HFFc6 (cell line): Measurements from ENCODE around the gene RPP30. TPM values are rescaled to one million over a fixed set of nuclear protein-coding genes. Genes with fewer than 3 reads are reported as not detected.

Experiments
- DNase-seq: peaks from one replicate; pipeline ENCODE4 v3.0.0-alpha.2; 2018
- H3K27ac Mint-ChIP-seq: 2 replicates; pipeline ENCODE4 v1.8.0; 2020; ENCODE audit warnings: mild to moderate bottlenecking, mixed read lengths
- H3K27me3 Mint-ChIP-seq: 2 replicates; pipeline ENCODE4 v1.8.0; 2021; ENCODE audit warnings: mild to moderate bottlenecking, moderate library complexity, mixed read lengths; ENCODE audit not compliant: insufficient read depth
- H3K36me3 Mint-ChIP-seq: 2 replicates; pipeline ENCODE4 v1.8.0; 2021; ENCODE audit warnings: low read depth, mixed read lengths
- H3K4me1 Mint-ChIP-seq: 2 replicates; pipeline ENCODE4 v1.8.0; 2020; ENCODE audit warnings: low read depth, mixed read lengths
- H3K4me3 Mint-ChIP-seq: 2 replicates; pipeline ENCODE4 v1.8.0; 2020; ENCODE audit warnings: mild to moderate bottlenecking, moderate library complexity, mixed read lengths
- H3K9me3 Mint-ChIP-seq: 2 replicates; pipeline ENCODE4 v1.8.0; 2020; ENCODE audit warnings: mild to moderate bottlenecking, mixed read lengths
- total RNA-seq, 6 experiments: library from RNA; stranded (reverse); fragmentation: NEBNext Ultra II Directional; extraction: Animal tissue kit (Norgen Biotek cat#: 25700); gene quantifications; 2 replicates in 1 of 6; 3 replicates in 5 of 6; pipeline ENCODE4 v1.2.3, GENCODE V29; 2021
- TF ChIP-seq, protein P1 (sequence below): fragments of 200-600 bp; sonication (generic); IDR thresholded peaks from 2 replicates; pipeline ENCODE4 v1.5.0; 2021; ENCODE audit warnings: antibody characterized with exemption, mild to moderate bottlenecking

Gene RPP30
- total RNA-seq, 6 experiments from 2014 or later, result 31.2 to 48.3 (median 42.4) TPM

DNA sequence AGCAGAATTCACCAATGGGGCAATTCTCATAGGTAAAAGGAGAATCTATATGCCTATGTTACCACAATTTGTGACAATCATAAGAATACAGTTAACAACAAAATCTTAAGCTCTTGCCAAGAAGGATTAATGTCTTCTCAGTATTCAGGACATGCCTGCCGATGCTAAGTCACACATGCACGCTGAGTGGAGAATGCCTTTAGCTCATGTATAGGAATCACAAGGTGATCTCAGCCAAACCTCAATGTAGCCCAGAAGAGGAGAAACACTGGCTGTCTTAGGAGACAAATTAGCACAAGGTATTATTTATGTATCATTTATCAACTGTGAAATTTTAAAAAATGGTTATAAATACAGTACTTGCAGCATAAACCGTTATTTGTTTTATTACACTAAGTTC is 16.6 kb upstream of the RPP30 start:
- H3K27me3 Mint-ChIP-seq, result peaks cover 12% of the 10 kb centered on the region; the same call in 1 of the 2 replicates
- peaks cover 22% of the 10 kb centered on the region for H3K36me3 Mint-ChIP-seq
- H3K4me3 Mint-ChIP-seq, result no peak overlapping the region
- H3K4me1 Mint-ChIP-seq, result peaks cover 29% of the 10 kb centered on the region
- no peak for DNase-seq
- TF ChIP-seq, protein P1, sequence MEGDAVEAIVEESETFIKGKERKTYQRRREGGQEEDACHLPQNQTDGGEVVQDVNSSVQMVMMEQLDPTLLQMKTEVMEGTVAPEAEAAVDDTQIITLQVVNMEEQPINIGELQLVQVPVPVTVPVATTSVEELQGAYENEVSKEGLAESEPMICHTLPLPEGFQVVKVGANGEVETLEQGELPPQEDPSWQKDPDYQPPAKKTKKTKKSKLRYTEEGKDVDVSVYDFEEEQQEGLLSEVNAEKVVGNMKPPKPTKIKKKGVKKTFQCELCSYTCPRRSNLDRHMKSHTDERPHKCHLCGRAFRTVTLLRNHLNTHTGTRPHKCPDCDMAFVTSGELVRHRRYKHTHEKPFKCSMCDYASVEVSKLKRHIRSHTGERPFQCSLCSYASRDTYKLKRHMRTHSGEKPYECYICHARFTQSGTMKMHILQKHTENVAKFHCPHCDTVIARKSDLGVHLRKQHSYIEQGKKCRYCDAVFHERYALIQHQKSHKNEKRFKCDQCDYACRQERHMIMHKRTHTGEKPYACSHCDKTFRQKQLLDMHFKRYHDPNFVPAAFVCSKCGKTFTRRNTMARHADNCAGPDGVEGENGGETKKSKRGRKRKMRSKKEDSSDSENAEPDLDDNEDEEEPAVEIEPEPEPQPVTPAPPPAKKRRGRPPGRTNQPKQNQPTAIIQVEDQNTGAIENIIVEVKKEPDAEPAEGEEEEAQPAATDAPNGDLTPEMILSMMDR, result no peak
- peaks cover 20% of the 10 kb centered on the region for H3K9me3 Mint-ChIP-seq
- no peak overlapping the region for H3K27ac Mint-ChIP-seq

DNA sequence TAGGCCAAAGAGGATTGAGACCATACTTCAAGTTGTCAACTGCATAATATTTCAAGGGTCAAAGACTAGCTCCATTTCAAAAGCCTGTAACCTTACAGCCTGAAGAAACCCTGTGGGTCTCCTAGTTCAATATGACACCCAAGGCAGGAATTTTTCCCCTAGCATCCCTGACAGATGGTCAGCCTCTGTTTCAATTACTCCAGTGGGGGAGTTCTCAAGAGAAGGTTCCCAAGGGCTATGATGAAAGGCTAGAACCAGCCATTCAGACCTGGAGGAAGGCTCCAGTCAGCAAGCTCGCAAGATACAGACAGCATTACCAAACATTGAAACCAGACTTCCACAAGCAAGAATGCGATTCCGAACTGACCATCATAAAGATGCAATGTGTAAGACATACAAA is 15.5 kb upstream of the RPP30 start:
- Mint-ChIP-seq H3K4me1 (peaks cover 22% of the 10 kb centered on the region), H3K4me3 (no peak overlapping the region), H3K36me3 (peaks cover 10% of the 10 kb centered on the region), H3K9me3 (peaks cover 8% of the 10 kb centered on the region), H3K27ac (no peak overlapping the region), H3K27me3 (peaks cover 12% of the 10 kb centered on the region; the same call in 1 of the 2 replicates)
- TF ChIP-seq, protein P1, result no peak
- no peak for DNase-seq

DNA sequence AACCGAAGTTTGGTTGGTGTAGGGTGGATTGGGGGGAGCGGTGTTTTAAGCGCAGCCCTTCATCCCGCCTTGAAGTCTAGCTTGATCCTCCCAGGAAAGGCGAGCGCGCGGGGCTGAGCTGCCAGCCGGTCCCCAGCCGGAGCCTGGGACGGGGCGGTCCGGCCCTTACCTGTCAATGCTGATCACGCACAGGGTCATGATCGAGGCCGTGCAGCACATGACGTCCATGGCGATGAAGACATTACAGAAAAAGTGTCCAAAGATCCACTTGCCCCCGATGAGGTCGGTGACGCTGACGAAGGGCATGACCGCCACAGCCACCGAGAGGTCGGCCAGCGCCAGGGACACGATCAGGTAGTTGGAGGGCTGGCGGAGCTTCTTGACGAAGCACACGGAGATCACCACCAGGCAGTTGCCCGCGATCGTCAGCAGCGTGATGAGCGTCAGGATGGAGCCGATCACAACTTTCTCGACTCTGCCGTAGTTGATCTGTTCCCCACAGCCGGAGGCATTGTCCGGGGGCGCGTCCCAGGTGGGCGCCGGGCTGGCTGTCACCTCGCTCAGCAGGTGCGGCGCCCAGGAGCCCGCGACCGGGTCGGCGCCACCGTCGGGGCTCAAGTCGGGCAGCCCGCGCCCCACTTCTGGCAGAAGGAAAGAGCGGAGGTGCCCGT is 14.7 kb upstream of the RPP30 start:
- Mint-ChIP-seq H3K4me3 (peak overlapping the region; percentile 88), H3K36me3 (0 out of 2 replicates have a peak, but pooled peaks cover 4% of the 10 kb centered on the region), H3K9me3 (peaks cover 2% of the 10 kb centered on the region), H3K27ac (peak overlapping the region; percentile 58), H3K4me1 (peaks cover 22% of the 10 kb centered on the region), H3K27me3 (peaks cover 12% of the 10 kb centered on the region; the same call in 1 of the 2 replicates)
- TF ChIP-seq, protein P1, result no peak
- DNase-seq, result no peak

DNA sequence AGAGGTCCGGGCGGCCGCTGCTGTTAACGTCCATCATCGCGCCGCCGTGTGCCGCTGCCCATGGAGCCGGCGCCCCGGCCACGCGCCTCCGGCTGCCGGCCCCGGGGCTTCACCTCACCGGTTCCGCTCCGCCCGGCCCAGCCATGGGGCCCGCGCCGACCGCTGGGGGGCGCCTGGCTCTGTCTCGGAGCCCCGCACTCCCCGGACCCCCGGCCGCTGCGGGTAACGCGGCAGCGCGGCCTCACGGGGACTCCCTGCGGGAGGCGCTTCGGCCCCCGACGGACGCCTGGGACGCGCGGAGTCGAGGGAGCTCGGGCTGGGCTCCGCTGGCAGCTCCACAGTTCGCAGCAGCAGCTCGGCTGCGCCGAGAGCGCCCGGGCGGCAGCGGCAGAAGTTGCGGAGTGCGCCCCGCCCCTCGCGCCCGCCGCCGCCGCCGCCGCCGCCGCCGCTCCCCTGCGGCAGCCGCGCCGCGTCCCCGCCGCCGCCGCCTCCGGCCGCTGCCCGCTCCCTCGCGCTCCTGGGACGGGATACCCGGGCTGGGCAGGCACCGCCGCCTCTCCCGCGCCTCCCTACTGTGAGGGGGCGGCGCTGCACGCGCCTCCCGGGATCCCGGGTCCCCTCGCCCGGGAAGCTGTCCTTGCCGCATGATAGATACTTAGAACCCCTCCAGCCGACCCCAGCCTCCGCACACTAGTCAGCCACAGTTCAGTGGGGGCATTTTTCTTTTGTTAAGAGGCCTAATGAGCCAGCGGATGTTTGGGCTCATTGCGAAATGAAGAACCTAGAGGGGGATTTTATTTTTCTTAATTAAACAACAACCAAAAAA is 13.9 kb upstream of the RPP30 start, which contains the start of gene HTR7:
TSS of gene HTR7 (minus strand) at position 405 of the 826 bp plus-strand sequence. CDS start at position 37, 368 bp downstream.
- Mint-ChIP-seq H3K4me1 (peaks cover 22% of the 10 kb centered on the region), H3K4me3 (peak within 1 kb of the TSS; percentile 88), H3K36me3 (no peaks in the 10 kb centered on the region), H3K27ac (peak within 1 kb of the TSS; percentile 70), H3K9me3 (no peaks in the 10 kb centered on the region), H3K27me3 (peaks cover 12% of the 10 kb centered on the region; the same call in 1 of the 2 replicates)
- DNase-seq, result peak; percentile 13
- TF ChIP-seq, protein P1, result peak; percentile 79

DNA sequence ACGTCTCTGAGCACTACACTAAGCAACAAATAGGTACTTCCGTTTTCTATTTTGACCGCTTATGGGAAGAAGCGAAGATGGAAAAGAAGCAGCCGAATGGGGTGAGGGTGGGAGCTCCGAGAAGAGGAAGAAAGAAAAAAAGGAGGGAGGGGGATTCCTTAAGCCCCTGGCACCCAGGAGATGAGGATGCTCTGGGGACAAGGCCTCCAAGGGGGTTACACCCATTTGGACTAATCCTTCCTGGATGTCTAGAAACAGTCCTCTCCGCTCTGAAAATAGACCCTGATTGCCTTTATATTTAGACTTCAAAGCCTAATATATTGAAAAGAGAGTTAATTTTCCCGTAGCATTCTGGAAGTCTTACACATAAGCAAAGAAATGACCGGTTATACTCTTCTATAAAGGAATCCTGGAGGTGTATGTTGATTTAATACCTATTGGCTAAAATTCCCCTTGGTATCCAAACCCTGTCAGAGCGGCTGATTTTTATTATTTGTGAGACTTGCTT is 13.3 kb upstream of the RPP30 start:
- Mint-ChIP-seq H3K36me3 (no peaks in the 10 kb centered on the region), H3K4me1 (peaks cover 22% of the 10 kb centered on the region), H3K4me3 (peak overlapping the region; percentile 87), H3K27ac (peak overlapping the region; percentile 70), H3K27me3 (peaks cover 14% of the 10 kb centered on the region; the same call in 1 of the 2 replicates), H3K9me3 (no peaks in the 10 kb centered on the region)
- no peak for DNase-seq
- TF ChIP-seq, protein P1, result no peak
